ENCODE results near the gene AGMO. TPM values are rescaled to one million over a fixed set of nuclear protein-coding genes. Genes with fewer than 3 reads are reported as not detected.
A peak's percentile ranks its signal among the peaks of the same experiment; 100 is the strongest.

AGMO gene
- total RNA-seq, 1 donor from 2014 or later = 1.2 TPM

- no peak for DNase-seq
- no peaks in the 10 kb centered on the region for H3K36me3 Mint-ChIP-seq (ENCODE audit: unreplicated experiment)
- peaks cover 2% of the 10 kb centered on the region for H3K9me3 Mint-ChIP-seq (ENCODE audit: unreplicated experiment)
- H3K27ac Mint-ChIP-seq (ENCODE audit: unreplicated experiment) = peak overlapping the region; percentile 80
- no peak overlapping the region for H3K4me3 Mint-ChIP-seq (ENCODE audit: unreplicated experiment)
- TF ChIP-seq CTCF (IDR thresholded peaks at IDR 0.05; ENCODE audit: partially characterized antibody, unreplicated experiment) = no peak
- peaks cover 20% of the 10 kb centered on the region for H3K4me1 Mint-ChIP-seq (ENCODE audit: low read depth, unreplicated experiment)
- no peaks in the 10 kb centered on the region for H3K27me3 Mint-ChIP-seq (ENCODE audit: unreplicated experiment)
These were observed 153.9 kb downstream of the AGMO start for GRCh38 chr7:15407910-15408309.

GRCh38 chr7:15403751-15404150 is 158.1 kb downstream of the AGMO start:
- Mint-ChIP-seq H3K27ac (ENCODE audit: unreplicated experiment) (peak overlapping the region; percentile 86), H3K27me3 (ENCODE audit: unreplicated experiment) (no peaks in the 10 kb centered on the region), H3K4me3 (ENCODE audit: unreplicated experiment) (no peak overlapping the region), H3K4me1 (ENCODE audit: low read depth, unreplicated experiment) (peaks cover 18% of the 10 kb centered on the region), H3K36me3 (ENCODE audit: unreplicated experiment) (no peaks in the 10 kb centered on the region), H3K9me3 (ENCODE audit: unreplicated experiment) (peaks cover 2% of the 10 kb centered on the region)
- no peak for DNase-seq
- TF ChIP-seq CTCF (IDR thresholded peaks at IDR 0.05; ENCODE audit: partially characterized antibody, unreplicated experiment) = no peak

- no peaks in the 10 kb centered on the region for H3K27me3 Mint-ChIP-seq (ENCODE audit: unreplicated experiment)
- peaks cover under 1% of the 10 kb centered on the region for H3K9me3 Mint-ChIP-seq (ENCODE audit: unreplicated experiment)
- no peak for DNase-seq
- TF ChIP-seq CTCF (IDR thresholded peaks at IDR 0.05; ENCODE audit: partially characterized antibody, unreplicated experiment) = no peak
- no peaks in the 10 kb centered on the region for H3K36me3 Mint-ChIP-seq (ENCODE audit: unreplicated experiment)
- H3K4me1 Mint-ChIP-seq (ENCODE audit: low read depth, unreplicated experiment) = peaks cover 16% of the 10 kb centered on the region
- H3K27ac Mint-ChIP-seq (ENCODE audit: unreplicated experiment) = peak overlapping the region; percentile 34
- no peak overlapping the region for H3K4me3 Mint-ChIP-seq (ENCODE audit: unreplicated experiment)
These were observed 158.5 kb downstream of the AGMO start for GRCh38 chr7:15403315-15403714.

GRCh38 chr7:15402436-15403136 is 159.2 kb downstream of the AGMO start:
- peak; percentile 9 for TF ChIP-seq CTCF (IDR thresholded peaks at IDR 0.05; ENCODE audit: partially characterized antibody, unreplicated experiment)
- DNase-seq = no peak
- Mint-ChIP-seq H3K4me3 (ENCODE audit: unreplicated experiment) (no peak overlapping the region), H3K27me3 (ENCODE audit: unreplicated experiment) (no peaks in the 10 kb centered on the region), H3K27ac (ENCODE audit: unreplicated experiment) (no peak overlapping the region), H3K4me1 (ENCODE audit: low read depth, unreplicated experiment) (peaks cover 11% of the 10 kb centered on the region), H3K36me3 (ENCODE audit: unreplicated experiment) (peaks cover 1% of the 10 kb centered on the region), H3K9me3 (ENCODE audit: unreplicated experiment) (no peaks in the 10 kb centered on the region)

- H3K4me1 Mint-ChIP-seq (ENCODE audit: low read depth, unreplicated experiment) = peaks cover 11% of the 10 kb centered on the region
- H3K27me3 Mint-ChIP-seq (ENCODE audit: unreplicated experiment) = peaks cover 2% of the 10 kb centered on the region
- no peak overlapping the region for H3K4me3 Mint-ChIP-seq (ENCODE audit: unreplicated experiment)
- TF ChIP-seq CTCF (IDR thresholded peaks at IDR 0.05; ENCODE audit: partially characterized antibody, unreplicated experiment) = no peak
- H3K36me3 Mint-ChIP-seq (ENCODE audit: unreplicated experiment) = peaks cover 5% of the 10 kb centered on the region
- no peaks in the 10 kb centered on the region for H3K9me3 Mint-ChIP-seq (ENCODE audit: unreplicated experiment)
- H3K27ac Mint-ChIP-seq (ENCODE audit: unreplicated experiment) = no peak overlapping the region
- DNase-seq = no peak
These were observed 161.4 kb downstream of the AGMO start for GRCh38 chr7:15400440-15400839.

All from glutamatergic neuron (in vitro differentiated cells).